SK-N-SH (cell line): ENCODE measurements around the gene CLDN19. TPM values are rescaled to one million over a fixed set of nuclear protein-coding genes. Genes with fewer than 3 reads are reported as not detected.

Experiments used
- CTCF ChIA-PET: fragments of 300-600, 350-600 bp; formaldehyde crosslinking; extraction: SDS; loops from one replicate; lab custom pipeline; 2021; lab: Yijun Ruan, JAX
- POLR2A ChIA-PET: fragments of 350-600 bp; sonication (Branson Sonifier 250); formaldehyde crosslinking; extraction: SDS; loops from one replicate; lab custom pipeline; 2020; ENCODE audit warnings: antibody characterized with exemption, inconsistent platforms; lab: Yijun Ruan, JAX
- DNase-seq: peaks from one replicate; pipeline ENCODE4 v3.0.0; 2012
- H2AFZ ChIP-seq: fragments of 200-600 bp; sonication (generic); 2 replicates; pipeline ENCODE4 v1.8.1; 2016; ENCODE audit warnings: antibody characterized with exemption, mild to moderate bottlenecking, low read depth
- H3F3A ChIP-seq: fragments of 200-600 bp; sonication (generic); replicated peaks from 2 replicates; pipeline ENCODE3; 2016; ENCODE audit warnings: antibody characterized with exemption, mild to moderate bottlenecking; ENCODE audit not compliant: insufficient read depth
- H3K27ac ChIP-seq, 2 experiments: fragments of 200-500 bp in 1 of 2; fragments of 200-600 bp in 1 of 2; sonication (Bioruptor generic) in 1 of 2; sonication (generic), shearing (Covaris generic) in 1 of 2; 2 replicates each; pipeline versions ENCODE4 v1.5.1 to v1.6.1; 2014 to 2016; ENCODE audit warnings: low read depth in 2 of 2, inconsistent platforms in 1 of 2, low read length in 1 of 2, mild to moderate bottlenecking in 1 of 2, mixed read lengths in 1 of 2
- H3K27me3 ChIP-seq: fragments of 200-600 bp; sonication (generic), shearing (Covaris generic); 2 replicates; pipeline ENCODE4 v1.6.1; 2016; ENCODE audit warnings: mixed run types; ENCODE audit not compliant: insufficient read depth
- H3K36me3 ChIP-seq, 2 experiments: fragments of 200-500 bp in 1 of 2; fragments of 200-600 bp in 1 of 2; sonication (Bioruptor generic) in 1 of 2; sonication (generic) in 1 of 2; replicated peaks in 1 of 2; 2 replicates each; pipeline versions ENCODE3 to v1.5.1; 2014 to 2016; ENCODE audit warnings: low read length in 1 of 2, mild to moderate bottlenecking in 1 of 2; ENCODE audit not compliant: insufficient read depth in 2 of 2, control insufficient read depth in 1 of 2
- H3K4me1 ChIP-seq, 2 experiments: fragments of 200-500 bp in 1 of 2; fragments of 200-600 bp in 1 of 2; sonication (Bioruptor generic) in 1 of 2; sonication (generic), shearing (Covaris generic) in 1 of 2; 2 replicates each; pipeline versions ENCODE4 v1.5.1 to v1.6.1; 2014 to 2016; ENCODE audit warnings: low read depth in 1 of 2, low read length in 1 of 2, mixed run types in 1 of 2; ENCODE audit not compliant: insufficient read depth in 2 of 2, control insufficient read depth in 1 of 2
- H3K4me2 ChIP-seq: fragments of 200-600 bp; sonication (generic), shearing (Covaris generic); 2 replicates; pipeline ENCODE4 v1.6.1; 2017; ENCODE audit warnings: mixed run types
- H3K4me3 ChIP-seq, 2 experiments: fragments of 200-500 bp in 1 of 2; fragments of 200-600 bp in 1 of 2; sonication (Bioruptor generic) in 1 of 2; sonication (generic), shearing (Covaris generic) in 1 of 2; 2 replicates each; pipeline versions ENCODE4 v1.5.1 to v1.8.1; 2014 to 2016; ENCODE audit warnings: low read depth in 2 of 2, inconsistent platforms in 1 of 2, low read length in 1 of 2, mild to moderate bottlenecking in 1 of 2, mixed read lengths in 1 of 2, moderate library complexity in 1 of 2
- H3K79me2 ChIP-seq: fragments of 200-600 bp; sonication (generic); 2 replicates; pipeline ENCODE4 v1.8.1; 2017; ENCODE audit warnings: mild to moderate bottlenecking; ENCODE audit not compliant: insufficient read depth
- H3K9ac ChIP-seq: fragments of 200-600 bp; sonication (generic); 2 replicates; pipeline ENCODE4 v1.6.1; 2017; ENCODE audit warnings: mixed run types
- H3K9me2 ChIP-seq: fragments of 200-600 bp; sonication (generic); 2 replicates; pipeline ENCODE4 v1.6.1; 2017; ENCODE audit warnings: mixed run types
- H3K9me3 ChIP-seq: fragments of 200-600 bp; sonication (generic); 2 replicates; pipeline ENCODE4 v1.6.1; 2017; ENCODE audit warnings: mixed run types, mild to moderate bottlenecking, moderate library complexity
- H4K20me1 ChIP-seq: fragments of 200-600 bp; sonication (generic); 2 replicates; pipeline ENCODE4 v1.6.1; 2017; ENCODE audit warnings: mild to moderate bottlenecking, mixed run types; ENCODE audit not compliant: insufficient read depth
- FOSL2 ChIP-seq: IDR thresholded peaks from 2 replicates; pipeline ENCODE4 v1.4.0; 2012; ENCODE audit warnings: low read depth, mild to moderate bottlenecking, moderate library complexity, borderline replicate concordance
- FOXM1 ChIP-seq: IDR thresholded peaks from 2 replicates; pipeline ENCODE4 v1.4.0; 2012; ENCODE audit warnings: low read depth, mild to moderate bottlenecking
- GABPA ChIP-seq: IDR thresholded peaks from 2 replicates; pipeline ENCODE4 v1.4.0; 2012; ENCODE audit warnings: low read depth, mild to moderate bottlenecking
- GATA2 ChIP-seq: sonication (generic); formaldehyde crosslinking; IDR thresholded peaks from 2 replicates; pipeline ENCODE4 v1.5.0; 2020; ENCODE audit warnings: mild to moderate bottlenecking, missing genetic modification reagents
- MEF2A ChIP-seq: IDR thresholded peaks from 2 replicates; pipeline ENCODE4 v1.4.0; 2012; ENCODE audit warnings: low read depth, borderline replicate concordance
- MXI1 ChIP-seq: IDR thresholded peaks from 2 replicates; pipeline ENCODE4 v1.6.1; 2012; ENCODE audit warnings: mild to moderate bottlenecking, low read depth, low read length, improper control_type of control experiment
- NFIC ChIP-seq: IDR thresholded peaks from 2 replicates; pipeline ENCODE4 v1.4.0; 2012; ENCODE audit warnings: borderline replicate concordance
- POLR2AphosphoS5 ChIP-seq: IDR thresholded peaks from 2 replicates; pipeline ENCODE4 v1.6.1; 2012; ENCODE audit warnings: low read depth, low read length
- RAD21 ChIP-seq: IDR thresholded peaks from 2 replicates; pipeline ENCODE4 v1.6.1; 2012; ENCODE audit warnings: mild to moderate bottlenecking, low read length
- RXRA ChIP-seq: IDR thresholded peaks from 2 replicates; pipeline ENCODE4 v1.4.0; 2012; ENCODE audit warnings: low read depth, mild to moderate bottlenecking, borderline replicate concordance
- SIN3A ChIP-seq: IDR thresholded peaks from 2 replicates; pipeline ENCODE4 v1.6.1; 2012; ENCODE audit warnings: low read depth, mild to moderate bottlenecking, low read length, moderate library complexity, borderline replicate concordance
- TAF1 ChIP-seq: IDR thresholded peaks from 2 replicates; pipeline ENCODE4 v1.6.1; 2012; ENCODE audit warnings: low read depth, mild to moderate bottlenecking, low read length, moderate library complexity, borderline replicate concordance
- TCF12 ChIP-seq: IDR thresholded peaks from 2 replicates; pipeline ENCODE4 v1.4.0; 2012
- TEAD4 ChIP-seq: IDR thresholded peaks from 2 replicates; pipeline ENCODE4 v1.4.0; 2012; ENCODE audit warnings: mild to moderate bottlenecking, borderline replicate concordance; ENCODE audit not compliant: insufficient read depth
- YY1 ChIP-seq: IDR thresholded peaks from 2 replicates; pipeline ENCODE4 v1.4.0; 2012; ENCODE audit warnings: low read depth, mild to moderate bottlenecking
- WGBS: methylation state at CpG from one replicate; pipeline ENCODE4 v1.1.6; 2017; ENCODE audit warnings: low lambda C conversion rate; 5-methylcytosine and 5-hydroxymethylcytosine counted together
- polyA plus RNA-seq, 3 experiments: library from polyadenylated mRNA; depleted of rRNA; stranded (reverse); fragments of >200 nt; gene quantifications; 2 replicates each; pipeline ENCODE4 v1.2.3, GENCODE V29; 2012
- TF ChIP-seq, protein P1 (sequence below): IDR thresholded peaks from 2 replicates; pipeline ENCODE4 v1.4.0; 2012; ENCODE audit warnings: low read depth, borderline replicate concordance
- TF ChIP-seq, protein P2 (sequence below): IDR thresholded peaks from 2 replicates; pipeline ENCODE4 v1.4.0; 2012; ENCODE audit warnings: low read depth, borderline replicate concordance
- TF ChIP-seq, protein P3 (sequence below): fragments of 200-600 bp; sonication (generic); IDR thresholded peaks from 2 replicates; pipeline ENCODE4 v1.6.1; 2017; ENCODE audit warnings: antibody characterized with exemption, mild to moderate bottlenecking, moderate library complexity
- TF ChIP-seq, protein P4 (sequence below): IDR thresholded peaks from 2 replicates; pipeline ENCODE4 v1.4.0; 2012; ENCODE audit warnings: low read depth
- TF ChIP-seq, protein P5 (sequence below): IDR thresholded peaks from 2 replicates; pipeline ENCODE4 v1.6.1; 2012; ENCODE audit warnings: mild to moderate bottlenecking, low read depth, low read length, moderate library complexity

Gene CLDN19
- polyA plus RNA-seq, 1 of the 3 experiments (the other 2 are of a cell fraction) = not detected

DNA sequence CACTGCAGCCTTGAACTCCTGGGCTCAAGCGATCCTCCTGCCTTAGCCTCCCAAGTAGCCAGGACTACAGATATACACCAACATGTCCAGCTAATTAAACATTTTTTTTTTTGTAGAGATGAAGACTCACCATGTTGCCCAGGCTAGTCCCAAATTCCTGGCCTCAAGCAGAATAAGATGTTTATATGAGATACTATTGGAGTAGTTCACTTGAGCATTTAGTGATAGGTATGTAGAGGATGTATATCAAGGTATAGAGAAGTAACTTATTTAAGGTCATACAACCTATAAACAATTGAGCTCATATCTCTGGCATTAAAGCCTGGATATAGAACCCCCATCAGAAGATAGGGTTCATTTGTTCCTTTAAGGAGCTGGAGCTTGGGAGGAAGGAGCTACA lies 40.1 kb upstream of the CLDN19 start:
- Histone ChIP-seq H3K27ac (no peak overlapping the region), H3K79me2 (no peaks in the 10 kb centered on the region; the same call in 1 of the 2 replicates), H3K4me1 (no peaks in the 10 kb centered on the region), H3K27me3 (no peaks in the 10 kb centered on the region), H3K4me2 (no peak overlapping the region), H3K36me3 (peaks cover 44 to 47% of the 10 kb centered on the region in 2 experiments), H2AFZ (no peak overlapping the region), H4K20me1 (no peaks in the 10 kb centered on the region), H3K9me2 (no peaks in the 10 kb centered on the region), H3K4me3 (no peak overlapping the region), H3F3A (no peaks in the 10 kb centered on the region), H3K9ac (no peak overlapping the region), H3K9me3 (no peaks in the 10 kb centered on the region)
- ChIA-PET POLR2A (no interaction called here), CTCF (interaction anchor here (1.0 to 4.9 kb wide), 5 partner anchors 9 to 292 kb away, joined by 3 to 118 read pairs (median 7); no protein-coding TSS in a partner anchor)
- no peak for DNase-seq
- TF ChIP-seq, protein P1, sequence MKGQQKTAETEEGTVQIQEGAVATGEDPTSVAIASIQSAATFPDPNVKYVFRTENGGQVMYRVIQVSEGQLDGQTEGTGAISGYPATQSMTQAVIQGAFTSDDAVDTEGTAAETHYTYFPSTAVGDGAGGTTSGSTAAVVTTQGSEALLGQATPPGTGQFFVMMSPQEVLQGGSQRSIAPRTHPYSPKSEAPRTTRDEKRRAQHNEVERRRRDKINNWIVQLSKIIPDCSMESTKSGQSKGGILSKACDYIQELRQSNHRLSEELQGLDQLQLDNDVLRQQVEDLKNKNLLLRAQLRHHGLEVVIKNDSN = no peak
- TF ChIP-seq SIN3A = no peak
- TF ChIP-seq, protein P2, sequence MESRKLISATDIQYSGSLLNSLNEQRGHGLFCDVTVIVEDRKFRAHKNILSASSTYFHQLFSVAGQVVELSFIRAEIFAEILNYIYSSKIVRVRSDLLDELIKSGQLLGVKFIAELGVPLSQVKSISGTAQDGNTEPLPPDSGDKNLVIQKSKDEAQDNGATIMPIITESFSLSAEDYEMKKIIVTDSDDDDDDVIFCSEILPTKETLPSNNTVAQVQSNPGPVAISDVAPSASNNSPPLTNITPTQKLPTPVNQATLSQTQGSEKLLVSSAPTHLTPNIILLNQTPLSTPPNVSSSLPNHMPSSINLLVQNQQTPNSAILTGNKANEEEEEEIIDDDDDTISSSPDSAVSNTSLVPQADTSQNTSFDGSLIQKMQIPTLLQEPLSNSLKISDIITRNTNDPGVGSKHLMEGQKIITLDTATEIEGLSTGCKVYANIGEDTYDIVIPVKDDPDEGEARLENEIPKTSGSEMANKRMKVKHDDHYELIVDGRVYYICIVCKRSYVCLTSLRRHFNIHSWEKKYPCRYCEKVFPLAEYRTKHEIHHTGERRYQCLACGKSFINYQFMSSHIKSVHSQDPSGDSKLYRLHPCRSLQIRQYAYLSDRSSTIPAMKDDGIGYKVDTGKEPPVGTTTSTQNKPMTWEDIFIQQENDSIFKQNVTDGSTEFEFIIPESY = no peak
- no peak for TF ChIP-seq RXRA
- no peak for TF ChIP-seq TEAD4
- TF ChIP-seq NFIC = no peak
- no peak for TF ChIP-seq TCF12
- TF ChIP-seq, protein P3, sequence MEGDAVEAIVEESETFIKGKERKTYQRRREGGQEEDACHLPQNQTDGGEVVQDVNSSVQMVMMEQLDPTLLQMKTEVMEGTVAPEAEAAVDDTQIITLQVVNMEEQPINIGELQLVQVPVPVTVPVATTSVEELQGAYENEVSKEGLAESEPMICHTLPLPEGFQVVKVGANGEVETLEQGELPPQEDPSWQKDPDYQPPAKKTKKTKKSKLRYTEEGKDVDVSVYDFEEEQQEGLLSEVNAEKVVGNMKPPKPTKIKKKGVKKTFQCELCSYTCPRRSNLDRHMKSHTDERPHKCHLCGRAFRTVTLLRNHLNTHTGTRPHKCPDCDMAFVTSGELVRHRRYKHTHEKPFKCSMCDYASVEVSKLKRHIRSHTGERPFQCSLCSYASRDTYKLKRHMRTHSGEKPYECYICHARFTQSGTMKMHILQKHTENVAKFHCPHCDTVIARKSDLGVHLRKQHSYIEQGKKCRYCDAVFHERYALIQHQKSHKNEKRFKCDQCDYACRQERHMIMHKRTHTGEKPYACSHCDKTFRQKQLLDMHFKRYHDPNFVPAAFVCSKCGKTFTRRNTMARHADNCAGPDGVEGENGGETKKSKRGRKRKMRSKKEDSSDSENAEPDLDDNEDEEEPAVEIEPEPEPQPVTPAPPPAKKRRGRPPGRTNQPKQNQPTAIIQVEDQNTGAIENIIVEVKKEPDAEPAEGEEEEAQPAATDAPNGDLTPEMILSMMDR = no peak
- TF ChIP-seq YY1 = no peak
- TF ChIP-seq RAD21 = no peak
- no peak for TF ChIP-seq TAF1
- no peak for TF ChIP-seq MEF2A
- TF ChIP-seq, protein P4, sequence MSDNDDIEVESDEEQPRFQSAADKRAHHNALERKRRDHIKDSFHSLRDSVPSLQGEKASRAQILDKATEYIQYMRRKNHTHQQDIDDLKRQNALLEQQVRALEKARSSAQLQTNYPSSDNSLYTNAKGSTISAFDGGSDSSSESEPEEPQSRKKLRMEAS = no peak
- TF ChIP-seq FOSL2 = no peak
- TF ChIP-seq GATA2 (CRISPR knock-in tag) = no peak
- TF ChIP-seq, protein P5, sequence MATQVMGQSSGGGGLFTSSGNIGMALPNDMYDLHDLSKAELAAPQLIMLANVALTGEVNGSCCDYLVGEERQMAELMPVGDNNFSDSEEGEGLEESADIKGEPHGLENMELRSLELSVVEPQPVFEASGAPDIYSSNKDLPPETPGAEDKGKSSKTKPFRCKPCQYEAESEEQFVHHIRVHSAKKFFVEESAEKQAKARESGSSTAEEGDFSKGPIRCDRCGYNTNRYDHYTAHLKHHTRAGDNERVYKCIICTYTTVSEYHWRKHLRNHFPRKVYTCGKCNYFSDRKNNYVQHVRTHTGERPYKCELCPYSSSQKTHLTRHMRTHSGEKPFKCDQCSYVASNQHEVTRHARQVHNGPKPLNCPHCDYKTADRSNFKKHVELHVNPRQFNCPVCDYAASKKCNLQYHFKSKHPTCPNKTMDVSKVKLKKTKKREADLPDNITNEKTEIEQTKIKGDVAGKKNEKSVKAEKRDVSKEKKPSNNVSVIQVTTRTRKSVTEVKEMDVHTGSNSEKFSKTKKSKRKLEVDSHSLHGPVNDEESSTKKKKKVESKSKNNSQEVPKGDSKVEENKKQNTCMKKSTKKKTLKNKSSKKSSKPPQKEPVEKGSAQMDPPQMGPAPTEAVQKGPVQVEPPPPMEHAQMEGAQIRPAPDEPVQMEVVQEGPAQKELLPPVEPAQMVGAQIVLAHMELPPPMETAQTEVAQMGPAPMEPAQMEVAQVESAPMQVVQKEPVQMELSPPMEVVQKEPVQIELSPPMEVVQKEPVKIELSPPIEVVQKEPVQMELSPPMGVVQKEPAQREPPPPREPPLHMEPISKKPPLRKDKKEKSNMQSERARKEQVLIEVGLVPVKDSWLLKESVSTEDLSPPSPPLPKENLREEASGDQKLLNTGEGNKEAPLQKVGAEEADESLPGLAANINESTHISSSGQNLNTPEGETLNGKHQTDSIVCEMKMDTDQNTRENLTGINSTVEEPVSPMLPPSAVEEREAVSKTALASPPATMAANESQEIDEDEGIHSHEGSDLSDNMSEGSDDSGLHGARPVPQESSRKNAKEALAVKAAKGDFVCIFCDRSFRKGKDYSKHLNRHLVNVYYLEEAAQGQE = no peak
- no peak for TF ChIP-seq GABPA
- TF ChIP-seq MXI1 = no peak
- TF ChIP-seq POLR2AphosphoS5 = no peak
- TF ChIP-seq FOXM1 = no peak
- WGBS = 94% methylated on average over 1 of the region's 1 CpG
